ENCODE data around the gene ASAP2. TPM values are rescaled to one million over a fixed set of nuclear protein-coding genes. Genes with fewer than 3 reads are reported as not detected.

The ASAP2 gene
- total RNA-seq, 1 donor from 2014 or later: 4.0 TPM

DNA sequence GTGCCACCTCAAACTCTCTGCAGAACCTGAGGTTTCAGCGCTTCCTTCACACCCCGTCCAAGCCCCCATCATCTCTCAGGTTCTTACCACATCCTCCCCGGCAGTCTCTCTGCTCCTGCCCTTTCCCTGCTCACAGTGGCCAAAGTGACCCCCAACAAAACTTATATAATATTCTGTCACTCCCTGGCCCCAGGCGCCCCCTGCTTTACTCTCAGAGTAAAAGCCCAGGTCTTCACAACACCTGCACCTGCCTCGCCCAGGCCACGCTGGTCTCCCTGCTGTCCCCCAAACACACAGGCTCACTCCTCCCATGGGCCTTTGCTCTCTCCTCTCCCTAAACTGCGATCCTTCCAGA is 210.3 kb downstream of the ASAP2 start:
- DNase-seq (ENCODE audit: low spot score) (peak; percentile 19), ATAC-seq (no peak)

DNA sequence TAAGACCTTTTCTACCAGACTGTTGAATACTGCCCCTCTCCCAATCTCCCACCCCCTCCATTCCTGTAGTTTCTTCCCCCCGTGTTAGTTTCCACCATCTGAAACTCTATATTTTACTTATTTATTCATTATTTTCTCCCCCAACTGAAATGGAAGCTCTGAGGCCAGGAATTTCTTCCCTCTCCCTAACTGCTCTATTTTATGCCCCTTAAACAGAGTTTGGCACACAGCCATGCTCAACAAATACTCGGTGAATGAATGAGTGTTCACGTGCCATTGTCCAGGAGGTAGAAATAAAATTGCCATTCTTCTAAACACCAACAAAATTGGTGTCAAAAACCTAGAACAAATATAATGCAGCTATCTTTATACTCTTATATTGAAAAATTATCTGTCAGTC is 211.1 kb downstream of the ASAP2 start:
- no peak for ATAC-seq
- no peak for DNase-seq (ENCODE audit: low spot score)

DNA sequence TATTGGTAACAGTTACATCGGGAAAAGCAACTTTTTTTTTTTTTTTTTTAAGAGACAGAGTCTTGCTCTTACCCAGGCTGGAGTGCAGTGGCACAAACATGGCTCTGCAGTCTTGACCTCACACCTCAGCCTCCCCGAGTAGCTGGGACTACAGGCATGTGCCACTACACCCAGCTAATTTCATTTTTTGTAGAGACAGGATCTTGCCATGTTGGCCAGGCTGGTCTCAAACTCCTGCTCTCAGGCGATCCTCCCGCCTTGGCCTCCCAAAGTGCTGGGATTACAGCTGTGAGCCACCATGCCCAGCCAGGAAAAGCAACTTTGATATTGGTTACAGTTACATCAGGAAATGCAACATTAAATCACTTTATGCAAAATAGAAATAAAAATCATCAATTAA is 212.1 kb downstream of the ASAP2 start:
- DNase-seq (ENCODE audit: low spot score): peak; percentile 4
- ATAC-seq: no peak

DNA sequence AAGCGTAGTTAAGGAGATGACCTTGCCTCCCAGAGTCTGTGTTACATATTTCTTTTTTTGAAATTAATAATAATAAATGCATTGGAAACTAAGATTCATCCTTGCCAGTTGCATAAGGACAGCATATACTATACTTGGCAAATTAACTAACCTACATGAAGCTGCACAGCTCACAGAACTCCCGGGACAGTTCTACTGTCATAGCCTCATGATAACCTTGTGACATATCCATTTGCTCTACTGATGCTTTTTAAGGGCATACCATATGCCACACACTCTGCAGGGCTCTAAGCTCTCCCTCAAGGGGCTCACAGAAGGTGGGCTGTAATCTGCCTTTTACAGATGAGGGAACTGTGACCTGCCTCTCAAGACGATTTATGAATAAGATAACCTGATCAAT is 212.9 kb downstream of the ASAP2 start:
- DNase-seq (ENCODE audit: low spot score) (no peak), ATAC-seq (no peak)

DNA sequence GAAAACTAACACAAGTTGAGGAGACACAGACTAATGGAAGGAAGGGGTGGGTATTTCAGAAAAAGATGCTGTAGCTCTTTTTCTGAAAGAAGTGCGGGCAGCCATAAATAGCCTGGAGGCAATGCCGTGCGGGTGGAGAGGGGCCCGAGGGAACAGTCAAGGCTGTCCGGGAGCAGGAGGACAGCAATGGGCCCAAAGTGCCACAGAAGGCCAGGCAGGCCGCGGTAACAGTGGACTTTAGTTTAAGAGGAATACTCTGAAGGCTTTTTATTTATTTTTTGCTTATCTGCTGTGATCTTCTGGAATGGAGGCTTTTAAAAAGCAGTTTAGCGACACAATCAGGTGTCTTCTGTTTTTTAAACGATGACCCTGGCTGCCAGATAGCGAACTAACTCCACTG is 213.9 kb downstream of the ASAP2 start:
- ATAC-seq: no peak
- no peak for DNase-seq (ENCODE audit: low spot score)

DNA sequence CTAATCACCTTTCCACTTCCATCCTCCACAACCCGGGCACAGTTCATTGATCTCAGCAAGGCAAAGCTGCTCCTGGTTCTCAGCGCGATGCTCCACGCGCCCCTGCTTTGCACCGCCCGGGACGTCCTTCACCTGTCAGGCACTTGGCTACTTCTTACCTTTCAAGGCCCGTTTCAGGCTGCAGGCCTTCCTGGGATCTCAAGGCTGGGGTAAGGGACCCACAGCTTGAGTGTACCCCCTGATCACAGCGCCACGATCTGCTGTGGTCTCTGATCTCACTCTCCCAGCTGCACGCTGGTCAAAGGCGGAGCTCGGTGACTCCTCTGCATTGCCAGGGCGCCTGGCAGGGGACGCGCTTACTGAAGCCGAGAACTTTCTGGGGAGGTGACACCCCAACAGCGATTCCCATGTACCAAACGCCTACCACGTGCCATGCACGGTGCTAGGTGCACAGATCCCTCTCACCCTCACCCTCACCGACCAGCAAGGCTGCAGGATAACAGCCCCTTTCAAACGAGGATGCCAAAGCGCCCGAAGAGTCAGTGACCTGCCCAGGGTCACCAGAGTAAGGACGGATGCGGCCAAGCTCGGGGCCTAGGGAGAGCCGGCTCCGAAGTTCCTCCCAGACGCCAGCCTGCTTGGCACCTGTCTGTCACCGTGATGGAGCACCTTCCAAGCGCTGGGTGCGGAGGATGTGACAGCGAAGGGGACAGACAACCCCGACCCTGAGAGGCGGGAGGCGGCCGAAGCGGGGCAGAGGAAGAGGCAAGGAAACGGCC is 215.9 kb downstream of the ASAP2 start:
- DNase-seq (ENCODE audit: low spot score) (peak; percentile 58), ATAC-seq (peak; percentile 44)

DNA sequence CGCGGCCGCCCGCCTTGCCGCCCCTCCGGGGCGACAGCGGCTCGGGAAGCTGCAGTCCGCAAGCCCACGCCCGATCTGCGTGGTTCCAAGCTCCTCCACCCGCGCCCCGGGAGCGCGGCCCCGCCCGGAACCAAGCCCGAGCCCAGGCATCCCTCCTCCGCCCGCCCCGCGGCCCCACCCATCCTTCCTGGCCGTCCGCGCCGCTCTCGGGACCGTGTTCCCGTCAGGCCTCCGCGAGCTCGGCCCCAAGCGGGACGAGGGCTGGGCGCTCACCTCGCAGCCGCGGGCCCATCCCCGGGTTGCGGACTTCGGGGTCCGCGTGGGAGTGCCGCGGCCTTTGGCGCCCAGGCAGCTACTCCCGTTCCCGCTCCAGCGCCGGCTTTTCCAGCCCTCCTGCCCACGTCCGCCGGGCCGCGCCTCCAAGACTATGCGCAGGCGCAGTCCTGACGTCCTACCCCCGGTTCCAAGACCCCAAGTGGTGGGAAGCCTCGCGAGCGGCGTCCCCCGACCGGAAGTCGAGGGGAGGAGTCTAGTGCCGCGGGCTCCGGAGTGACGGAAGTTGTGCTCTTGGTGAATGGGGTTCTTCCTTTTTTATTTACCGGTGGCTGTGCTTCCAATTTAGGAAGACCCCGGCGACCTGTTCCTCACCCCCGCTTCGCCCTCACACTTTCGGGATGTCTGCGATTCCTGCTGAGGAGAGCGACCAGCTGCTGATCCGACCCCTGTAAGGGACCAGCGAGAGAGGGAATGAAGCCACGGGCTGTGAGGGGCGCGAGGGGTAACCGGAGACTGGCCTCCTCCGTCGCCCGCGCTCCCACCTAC is 216.7 kb downstream of the ASAP2 start, which contains the start of the genes CPSF3 and ITGB1BP1:
Gene CPSF3 (plus strand): TSS at position 555 of the 822 bp plus-strand sequence. CDS start 120 bp downstream, at position 675.
Gene ITGB1BP1 (minus strand): TSS at position 429 of the 822 bp plus-strand sequence. CDS start 4,831 bp downstream, outside the sequence.
- DNase-seq (ENCODE audit: low spot score): peak; percentile 98
- peak; percentile 92 for ATAC-seq

DNA sequence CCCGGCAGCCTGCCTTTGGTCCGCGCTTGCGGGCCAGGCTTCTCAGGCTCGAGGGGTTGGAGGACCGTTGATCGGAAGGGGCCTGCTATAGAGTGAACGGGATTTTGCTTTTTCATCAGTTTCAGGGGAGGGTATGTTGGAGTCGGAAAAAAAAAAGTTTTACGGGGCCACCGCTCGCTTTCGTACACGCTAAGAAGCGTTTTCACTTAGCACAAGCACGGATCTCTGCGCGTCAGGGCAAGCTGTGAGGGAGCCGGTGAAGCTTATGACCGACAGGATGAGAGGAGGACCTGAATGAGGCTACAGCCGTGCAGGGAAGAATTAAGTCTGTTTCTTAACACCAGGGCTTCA is 217.3 kb downstream of the ASAP2 start:
- peak; percentile 3 for ATAC-seq
- DNase-seq (ENCODE audit: low spot score): no peak

DNA sequence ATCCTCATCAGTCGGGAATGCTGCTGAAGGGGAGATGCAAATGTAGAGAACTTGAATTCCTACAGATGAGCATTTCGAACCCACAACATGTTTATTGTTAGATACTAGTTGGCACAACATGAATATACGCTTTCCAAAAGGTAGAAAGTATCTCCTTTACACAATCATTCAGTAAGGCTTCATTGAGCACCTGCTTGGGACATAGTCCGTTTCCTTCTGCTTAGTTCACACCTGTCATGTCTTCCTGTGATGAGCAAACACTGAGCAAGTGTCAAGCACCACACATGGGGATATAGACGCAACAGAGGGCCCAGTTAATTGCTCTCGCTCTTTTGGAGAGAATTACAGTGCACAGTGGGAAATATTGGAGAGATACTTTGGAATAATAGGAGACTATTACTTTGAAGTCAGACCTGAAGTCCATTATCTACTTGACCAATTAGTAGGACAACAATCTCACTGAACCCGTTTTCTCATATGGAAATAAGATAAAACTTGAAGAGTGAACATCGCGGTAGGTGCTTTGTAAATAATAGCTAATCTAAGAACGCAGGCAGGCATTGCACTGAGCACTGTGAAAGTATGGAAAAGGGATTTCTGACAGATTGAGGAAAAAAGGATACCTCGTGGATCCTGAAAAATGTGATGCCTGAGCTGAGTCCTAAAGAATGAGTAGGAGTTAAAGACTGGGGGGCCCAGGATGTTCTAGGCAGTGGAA is 218.0 kb downstream of the ASAP2 start:
- ATAC-seq: no peak
- no peak for DNase-seq (ENCODE audit: low spot score)

DNA sequence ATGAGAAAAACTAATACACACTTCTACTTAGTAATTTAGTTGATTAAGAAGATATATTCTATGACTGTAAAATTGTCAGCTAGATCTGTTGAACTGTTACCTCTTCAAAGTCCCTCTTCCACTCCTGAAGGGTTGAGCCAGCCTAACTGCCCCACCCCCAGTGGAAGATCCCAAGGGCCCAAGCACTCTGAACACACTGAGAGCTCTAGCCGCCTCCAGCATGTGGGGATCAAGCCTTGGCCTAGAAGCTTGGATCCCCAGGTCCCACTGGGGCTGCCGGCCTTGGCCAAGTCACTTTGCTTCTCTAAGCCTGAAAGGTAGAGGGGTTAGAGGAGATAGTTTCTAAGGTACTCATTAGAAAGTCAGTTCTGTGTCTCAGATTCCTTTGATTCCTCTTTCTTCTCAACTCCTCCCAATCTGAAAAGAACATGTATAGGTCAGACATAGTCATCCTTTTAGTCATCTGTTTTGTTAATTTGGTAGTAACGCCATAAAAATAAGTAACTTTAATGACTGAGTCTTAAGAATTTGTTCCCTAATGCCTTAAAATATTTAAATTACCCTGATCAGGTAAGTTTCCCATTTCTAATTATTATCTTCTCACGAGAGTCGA is 222.5 kb downstream of the ASAP2 start:
- DNase-seq (ENCODE audit: low spot score) (no peak), ATAC-seq (no peak)

DNA sequence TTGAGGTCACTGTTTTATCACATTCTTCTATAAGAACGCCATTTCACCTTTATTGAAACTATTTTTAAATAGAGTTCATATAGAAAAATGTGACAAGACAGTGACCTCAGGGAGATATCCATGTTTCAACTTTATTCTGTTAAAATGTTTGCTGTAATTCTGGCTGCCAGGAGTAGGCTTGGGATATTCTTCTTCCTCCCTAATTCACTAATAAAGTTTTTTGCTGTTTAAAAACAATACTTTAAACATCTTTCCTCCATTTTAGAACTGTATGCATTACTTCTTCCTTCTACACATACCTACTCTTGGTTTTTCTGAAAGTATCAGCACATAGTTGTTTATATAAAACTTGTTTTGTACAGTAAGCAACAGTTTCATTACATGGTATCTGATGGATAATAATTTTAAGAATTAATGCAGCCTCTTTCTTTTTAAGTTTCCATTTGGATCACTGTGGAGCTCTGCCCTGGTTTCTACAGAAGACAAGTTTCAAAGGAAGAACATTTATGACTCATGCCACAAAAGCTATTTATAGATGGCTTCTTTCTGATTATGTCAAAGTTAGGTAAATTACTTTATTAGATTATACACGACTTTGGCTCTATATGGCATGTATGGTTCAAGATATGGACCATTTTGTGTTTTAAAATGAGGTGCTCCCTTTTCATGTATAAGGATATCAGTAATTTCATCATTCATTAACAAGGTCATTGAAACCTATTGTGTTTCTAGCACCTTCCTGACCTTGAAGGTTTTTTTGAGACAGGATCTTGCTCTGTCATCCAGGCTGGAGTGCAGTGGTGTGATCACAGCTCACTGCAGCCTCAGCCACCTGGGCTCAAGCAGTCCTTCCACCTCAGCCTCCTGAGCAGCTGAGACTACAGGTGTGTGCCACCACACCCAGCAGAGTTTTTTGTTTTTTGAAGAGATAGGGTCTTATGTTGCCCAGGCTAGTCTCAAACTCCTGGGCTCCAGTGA is 224.0 kb downstream of the ASAP2 start:
- no peak for ATAC-seq
- no peak for DNase-seq (ENCODE audit: low spot score)

DNA sequence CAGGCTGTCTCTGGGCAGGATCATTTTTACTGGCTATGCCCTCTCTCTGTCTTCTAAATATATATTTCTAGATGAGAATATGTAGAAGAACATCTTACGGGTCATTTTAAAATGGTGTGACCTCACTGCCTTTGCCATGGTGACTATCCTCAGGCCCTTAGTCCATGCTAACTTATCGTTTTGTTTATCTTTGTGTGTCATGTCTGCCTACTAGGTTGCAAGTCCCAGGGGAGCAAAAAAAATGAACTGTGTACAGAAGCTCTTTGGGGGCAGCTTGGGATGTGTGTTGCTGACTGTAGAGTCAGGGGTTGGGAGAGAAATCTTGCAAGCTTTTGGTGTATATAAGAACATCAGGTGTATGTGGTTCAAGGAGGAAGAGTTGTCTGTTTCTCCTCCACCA is 227.9 kb downstream of the ASAP2 start:
- DNase-seq (ENCODE audit: low spot score) (no peak), ATAC-seq (no peak)

DNA sequence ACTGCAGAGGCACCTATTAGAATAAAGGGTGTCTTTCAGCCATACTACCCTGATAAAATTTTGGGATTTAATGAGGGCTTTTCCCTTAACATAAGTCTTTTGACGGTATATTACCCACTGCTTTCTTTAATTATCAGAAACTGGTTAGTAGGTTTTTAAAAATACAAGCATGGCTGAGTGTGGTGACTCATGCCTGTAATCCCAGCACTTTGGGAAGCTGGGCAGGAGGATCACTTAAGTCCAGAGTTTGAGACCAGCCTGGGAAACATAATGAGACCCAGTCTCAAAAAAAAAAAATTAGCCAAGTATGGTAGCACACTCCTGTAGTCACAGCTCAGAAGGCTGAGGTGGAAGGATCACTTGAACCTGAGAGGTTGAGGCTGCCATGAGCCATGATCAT is 232.9 kb downstream of the ASAP2 start:
- no peak for ATAC-seq
- no peak for DNase-seq (ENCODE audit: low spot score)

DNA sequence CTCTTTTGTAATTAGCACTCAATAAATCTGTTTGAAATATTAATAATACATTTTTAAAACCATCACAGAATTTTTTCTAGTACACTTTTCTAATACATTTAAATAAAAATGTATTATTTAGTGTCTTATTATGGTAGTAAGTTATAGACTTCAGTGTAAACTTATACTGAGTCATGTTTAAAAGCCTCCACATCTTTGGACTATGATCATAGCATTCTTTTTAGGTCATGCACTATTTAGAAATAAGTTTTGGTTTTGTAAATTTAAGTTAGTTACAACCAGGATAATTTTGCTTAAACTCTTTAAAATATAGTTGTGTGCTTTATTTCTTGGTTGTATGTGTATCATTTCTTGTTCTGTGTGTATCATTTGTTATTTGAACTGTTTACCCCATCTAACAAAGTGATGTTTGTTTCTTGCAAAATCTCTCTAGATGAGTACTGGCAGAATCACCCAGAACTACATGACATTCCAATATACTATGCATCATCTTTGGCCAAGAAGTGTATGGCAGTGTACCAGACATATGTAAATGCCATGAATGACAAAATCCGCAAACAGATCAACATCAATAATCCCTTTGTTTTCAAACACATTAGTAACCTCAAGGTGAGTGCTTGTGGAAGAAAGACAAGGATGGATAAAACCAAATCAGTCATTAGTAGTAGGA is 233.6 kb downstream of the ASAP2 start:
- ATAC-seq (no peak), DNase-seq (ENCODE audit: low spot score) (no peak)

DNA sequence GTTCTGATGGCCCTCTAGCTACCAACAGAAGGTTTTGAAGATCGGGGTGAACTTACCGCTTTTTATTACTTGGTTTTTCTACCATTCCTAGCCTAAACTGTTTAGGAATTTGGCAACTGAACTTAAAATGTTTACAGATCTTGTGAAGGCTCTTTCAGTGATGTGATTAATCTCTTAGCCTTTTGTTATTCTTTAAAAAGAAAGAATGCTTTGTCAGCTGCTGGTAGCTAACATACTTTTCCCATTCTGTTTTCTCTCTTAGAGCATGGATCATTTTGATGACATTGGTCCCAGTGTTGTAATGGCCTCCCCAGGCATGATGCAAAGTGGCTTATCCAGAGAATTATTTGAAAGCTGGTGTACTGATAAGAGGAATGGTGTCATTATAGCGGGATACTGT is 234.9 kb downstream of the ASAP2 start:
- DNase-seq (ENCODE audit: low spot score) (no peak), ATAC-seq (no peak)

DNA sequence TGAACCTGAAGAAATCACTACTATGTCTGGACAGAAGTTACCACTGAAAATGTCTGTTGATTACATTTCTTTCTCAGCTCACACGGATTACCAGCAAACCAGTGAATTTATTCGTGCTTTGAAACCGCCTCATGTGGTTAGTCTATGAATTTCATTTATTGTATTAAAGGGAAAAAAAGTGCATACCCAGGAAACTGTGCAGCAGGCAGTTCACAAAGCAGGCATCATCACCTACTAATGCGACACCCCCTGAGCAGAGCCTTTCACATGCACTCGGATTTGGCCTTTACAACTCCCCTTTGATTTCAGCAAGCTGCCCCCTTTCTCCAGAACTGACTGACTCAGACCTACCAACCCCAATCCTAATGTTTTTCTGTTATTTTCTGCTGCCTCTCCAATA is 236.9 kb downstream of the ASAP2 start:
- ATAC-seq: no peak
- no peak for DNase-seq (ENCODE audit: low spot score)

DNA sequence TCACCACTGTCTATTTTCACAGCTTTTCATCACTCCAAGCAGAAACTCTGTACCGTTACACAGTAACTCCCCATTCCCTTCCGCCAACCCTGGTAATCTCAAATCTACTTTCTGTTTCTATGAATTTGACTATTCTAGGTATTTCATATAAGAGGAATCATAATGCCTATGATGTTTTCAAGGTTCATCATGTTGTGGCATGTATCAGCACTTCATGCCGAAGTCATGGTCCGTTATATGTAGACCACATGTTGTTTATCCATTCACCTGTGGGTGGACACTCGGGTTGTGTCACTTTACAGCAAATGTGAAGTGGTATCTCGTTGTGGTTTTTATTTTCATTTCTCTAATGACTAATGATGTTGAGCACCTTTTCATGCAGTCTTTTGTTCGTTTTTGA is 238.5 kb downstream of the ASAP2 start:
- no peak for DNase-seq (ENCODE audit: low spot score)
- no peak for ATAC-seq

DNA sequence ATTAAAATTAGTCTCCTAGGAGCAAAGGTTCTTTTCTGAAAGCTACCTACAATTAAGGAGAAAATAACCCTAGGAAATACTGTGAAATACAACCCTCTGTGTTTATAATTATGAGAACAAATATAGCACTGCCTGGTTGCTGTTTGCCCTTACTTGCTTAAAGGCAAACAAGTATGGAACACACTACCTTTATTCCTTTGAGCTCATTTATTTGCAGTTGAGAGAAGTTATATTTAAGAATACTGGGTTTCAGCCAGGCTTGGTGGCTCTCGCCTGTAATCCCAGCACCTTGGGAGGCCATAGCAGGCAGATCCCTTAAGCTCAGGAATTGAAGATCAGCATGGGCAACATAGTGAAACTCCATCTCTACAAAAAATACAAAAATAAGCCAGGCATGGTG is 244.6 kb downstream of the ASAP2 start:
- no peak for DNase-seq (ENCODE audit: low spot score)
- no peak for ATAC-seq
